SK-N-SH (cell line): ENCODE results near the gene APOBEC2. TPM values are rescaled to one million over a fixed set of nuclear protein-coding genes. Genes with fewer than 3 reads are reported as not detected.

ENCODE experiments used
- CTCF ChIA-PET: fragments of 300-600, 350-600 bp; formaldehyde crosslinking; extraction: SDS; loops from one replicate; lab custom pipeline; 2021; lab: Yijun Ruan, JAX
- POLR2A ChIA-PET: fragments of 350-600 bp; sonication (Branson Sonifier 250); formaldehyde crosslinking; extraction: SDS; loops from one replicate; lab custom pipeline; 2020; ENCODE audit warnings: antibody characterized with exemption, inconsistent platforms; lab: Yijun Ruan, JAX
- DNase-seq: peaks from one replicate; pipeline ENCODE4 v3.0.0; 2012
- H2AFZ ChIP-seq: fragments of 200-600 bp; sonication (generic); 2 replicates; pipeline ENCODE4 v1.8.1; 2016; ENCODE audit warnings: antibody characterized with exemption, mild to moderate bottlenecking, low read depth
- H3F3A ChIP-seq: fragments of 200-600 bp; sonication (generic); replicated peaks from 2 replicates; pipeline ENCODE3; 2016; ENCODE audit warnings: antibody characterized with exemption, mild to moderate bottlenecking; ENCODE audit not compliant: insufficient read depth
- H3K27ac ChIP-seq, 2 experiments: fragments of 200-500 bp in 1 of 2; fragments of 200-600 bp in 1 of 2; sonication (Bioruptor generic) in 1 of 2; sonication (generic), shearing (Covaris generic) in 1 of 2; 2 replicates each; pipeline versions ENCODE4 v1.5.1 to v1.6.1; 2014 to 2016; ENCODE audit warnings: low read depth in 2 of 2, inconsistent platforms in 1 of 2, low read length in 1 of 2, mild to moderate bottlenecking in 1 of 2, mixed read lengths in 1 of 2
- H3K27me3 ChIP-seq: fragments of 200-600 bp; sonication (generic), shearing (Covaris generic); 2 replicates; pipeline ENCODE4 v1.6.1; 2016; ENCODE audit warnings: mixed run types; ENCODE audit not compliant: insufficient read depth
- H3K36me3 ChIP-seq, 2 experiments: fragments of 200-500 bp in 1 of 2; fragments of 200-600 bp in 1 of 2; sonication (Bioruptor generic) in 1 of 2; sonication (generic) in 1 of 2; replicated peaks in 1 of 2; 2 replicates each; pipeline versions ENCODE3 to v1.5.1; 2014 to 2016; ENCODE audit warnings: low read length in 1 of 2, mild to moderate bottlenecking in 1 of 2; ENCODE audit not compliant: insufficient read depth in 2 of 2, control insufficient read depth in 1 of 2
- H3K4me1 ChIP-seq, 2 experiments: fragments of 200-500 bp in 1 of 2; fragments of 200-600 bp in 1 of 2; sonication (Bioruptor generic) in 1 of 2; sonication (generic), shearing (Covaris generic) in 1 of 2; 2 replicates each; pipeline versions ENCODE4 v1.5.1 to v1.6.1; 2014 to 2016; ENCODE audit warnings: low read depth in 1 of 2, low read length in 1 of 2, mixed run types in 1 of 2; ENCODE audit not compliant: insufficient read depth in 2 of 2, control insufficient read depth in 1 of 2
- H3K4me2 ChIP-seq: fragments of 200-600 bp; sonication (generic), shearing (Covaris generic); 2 replicates; pipeline ENCODE4 v1.6.1; 2017; ENCODE audit warnings: mixed run types
- H3K4me3 ChIP-seq, 2 experiments: fragments of 200-500 bp in 1 of 2; fragments of 200-600 bp in 1 of 2; sonication (Bioruptor generic) in 1 of 2; sonication (generic), shearing (Covaris generic) in 1 of 2; 2 replicates each; pipeline versions ENCODE4 v1.5.1 to v1.8.1; 2014 to 2016; ENCODE audit warnings: low read depth in 2 of 2, inconsistent platforms in 1 of 2, low read length in 1 of 2, mild to moderate bottlenecking in 1 of 2, mixed read lengths in 1 of 2, moderate library complexity in 1 of 2
- H3K79me2 ChIP-seq: fragments of 200-600 bp; sonication (generic); 2 replicates; pipeline ENCODE4 v1.8.1; 2017; ENCODE audit warnings: mild to moderate bottlenecking; ENCODE audit not compliant: insufficient read depth
- H3K9ac ChIP-seq: fragments of 200-600 bp; sonication (generic); 2 replicates; pipeline ENCODE4 v1.6.1; 2017; ENCODE audit warnings: mixed run types
- H3K9me2 ChIP-seq: fragments of 200-600 bp; sonication (generic); 2 replicates; pipeline ENCODE4 v1.6.1; 2017; ENCODE audit warnings: mixed run types
- H3K9me3 ChIP-seq: fragments of 200-600 bp; sonication (generic); 2 replicates; pipeline ENCODE4 v1.6.1; 2017; ENCODE audit warnings: mixed run types, mild to moderate bottlenecking, moderate library complexity
- H4K20me1 ChIP-seq: fragments of 200-600 bp; sonication (generic); 2 replicates; pipeline ENCODE4 v1.6.1; 2017; ENCODE audit warnings: mild to moderate bottlenecking, mixed run types; ENCODE audit not compliant: insufficient read depth
- CHD2 ChIP-seq: fragments of 150-350 bp; IDR thresholded peaks from 2 replicates; pipeline ENCODE4 v1.6.1; 2018; ENCODE audit warnings: low read length; ENCODE audit not compliant: partially characterized antibody
- SIN3A ChIP-seq: IDR thresholded peaks from 2 replicates; pipeline ENCODE4 v1.6.1; 2012; ENCODE audit warnings: low read depth, mild to moderate bottlenecking, low read length, moderate library complexity, borderline replicate concordance
- TAF1 ChIP-seq: IDR thresholded peaks from 2 replicates; pipeline ENCODE4 v1.6.1; 2012; ENCODE audit warnings: low read depth, mild to moderate bottlenecking, low read length, moderate library complexity, borderline replicate concordance
- TCF12 ChIP-seq: IDR thresholded peaks from 2 replicates; pipeline ENCODE4 v1.4.0; 2012
- WGBS: methylation state at CpG from one replicate; pipeline ENCODE4 v1.1.6; 2017; ENCODE audit warnings: low lambda C conversion rate; 5-methylcytosine and 5-hydroxymethylcytosine counted together
- polyA plus RNA-seq, 3 experiments: library from polyadenylated mRNA; depleted of rRNA; stranded (reverse); fragments of >200 nt; gene quantifications; 2 replicates each; pipeline ENCODE4 v1.2.3, GENCODE V29; 2012
- TF ChIP-seq, protein P1 (sequence below): IDR thresholded peaks from 2 replicates; pipeline ENCODE4 v1.4.0; 2012; ENCODE audit warnings: low read depth, borderline replicate concordance

Gene APOBEC2
- polyA plus RNA-seq, 1 of the 3 experiments (the other 2 are of a cell fraction): not detected

- no peak overlapping the region for H3K4me2 ChIP-seq
- no peaks in the 10 kb centered on the region for H3K27me3 ChIP-seq
- no peak overlapping the region for H3K4me3 ChIP-seq
- H3K79me2 ChIP-seq: no peaks in the 10 kb centered on the region
- WGBS: 45% methylated on average over 6 of the region's 6 CpGs
- CTCF ChIA-PET: interaction anchor here (1.3 to 4.2 kb wide), 7 partner anchors 12 to 1059 kb away, joined by 3 to 30 read pairs (median 4); partner anchors contain the start of gene APOBEC2
- no peaks in the 10 kb centered on the region for H3F3A ChIP-seq
- H2AFZ ChIP-seq: no peak overlapping the region
- no peak overlapping the region for H3K27ac ChIP-seq
- no peaks in the 10 kb centered on the region; a peak in 1 of 4 replicates for H3K4me1 ChIP-seq
- H3K9ac ChIP-seq: no peak overlapping the region
- no peaks in the 10 kb centered on the region for H4K20me1 ChIP-seq
- TF ChIP-seq TCF12: no peak
- no peak for TF ChIP-seq SIN3A
- no peaks in the 10 kb centered on the region for H3K9me3 ChIP-seq
- DNase-seq: no peak
- H3K36me3 ChIP-seq: no peaks in the 10 kb centered on the region
- POLR2A ChIA-PET: interaction anchor here (1.3 kb wide), 1 partner anchor 10 kb away, joined by 5 read pairs; no protein-coding TSS in a partner anchor
- H3K9me2 ChIP-seq: no peaks in the 10 kb centered on the region
Observed at GRCh38 chr6:41040101-41040939, 12.7 kb upstream of the APOBEC2 start.

- TF ChIP-seq CHD2: no peak
- no peak for TF ChIP-seq TAF1
- no peak for TF ChIP-seq SIN3A
- TF ChIP-seq, protein P1, sequence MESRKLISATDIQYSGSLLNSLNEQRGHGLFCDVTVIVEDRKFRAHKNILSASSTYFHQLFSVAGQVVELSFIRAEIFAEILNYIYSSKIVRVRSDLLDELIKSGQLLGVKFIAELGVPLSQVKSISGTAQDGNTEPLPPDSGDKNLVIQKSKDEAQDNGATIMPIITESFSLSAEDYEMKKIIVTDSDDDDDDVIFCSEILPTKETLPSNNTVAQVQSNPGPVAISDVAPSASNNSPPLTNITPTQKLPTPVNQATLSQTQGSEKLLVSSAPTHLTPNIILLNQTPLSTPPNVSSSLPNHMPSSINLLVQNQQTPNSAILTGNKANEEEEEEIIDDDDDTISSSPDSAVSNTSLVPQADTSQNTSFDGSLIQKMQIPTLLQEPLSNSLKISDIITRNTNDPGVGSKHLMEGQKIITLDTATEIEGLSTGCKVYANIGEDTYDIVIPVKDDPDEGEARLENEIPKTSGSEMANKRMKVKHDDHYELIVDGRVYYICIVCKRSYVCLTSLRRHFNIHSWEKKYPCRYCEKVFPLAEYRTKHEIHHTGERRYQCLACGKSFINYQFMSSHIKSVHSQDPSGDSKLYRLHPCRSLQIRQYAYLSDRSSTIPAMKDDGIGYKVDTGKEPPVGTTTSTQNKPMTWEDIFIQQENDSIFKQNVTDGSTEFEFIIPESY: no peak
- POLR2A ChIA-PET: no interaction called here
- Histone ChIP-seq H3K4me2 (no peak overlapping the region), H3K4me1 (no peaks in the 10 kb centered on the region; a peak in 1 of 4 replicates), H3K27ac (no peak overlapping the region), H3K9me2 (no peaks in the 10 kb centered on the region), H3K4me3 (no peak overlapping the region), H4K20me1 (no peaks in the 10 kb centered on the region), H3F3A (no peaks in the 10 kb centered on the region), H3K27me3 (no peaks in the 10 kb centered on the region), H3K36me3 (no peaks in the 10 kb centered on the region), H3K79me2 (no peaks in the 10 kb centered on the region), H2AFZ (no peak overlapping the region), H3K9me3 (no peaks in the 10 kb centered on the region), H3K9ac (no peak overlapping the region)
- CTCF ChIA-PET: interaction anchor here (1.4 to 4.2 kb wide), 3 partner anchors 12 to 1060 kb away, joined by 3 to 30 read pairs (median 7); no protein-coding TSS in a partner anchor
- DNase-seq: no peak
- WGBS: 88% methylated on average over 1 of the region's 1 CpG
Observed at GRCh38 chr6:41040940-41041536, 12.0 kb upstream of the APOBEC2 start.
